ENCODE data around the gene NPR2. TPM values are rescaled to one million over a fixed set of nuclear protein-coding genes. Genes with fewer than 3 reads are reported as not detected.

NPR2 gene
- total and polyA plus RNA-seq, 2 of the 13 experiments (the other 11 are each of a cell fraction or from before 2014, with no cell fraction given): 7.4 to 9.4 TPM

GRCh38 chr9:35756275-35757225 lies 34.8 kb upstream of the NPR2 start (continued):
- no peak for TF ChIP-seq SSRP1 (CRISPR knock-in tag; IDR thresholded peaks at IDR 0.05)
- no peak for TF ChIP-seq ZNF496 (CRISPR knock-in tag; IDR thresholded peaks at IDR 0.05; ENCODE audit: insufficient replicate concordance)
- peak; percentile 20; the same call in 1 of the 2 replicates for TF ChIP-seq GMEB1 (CRISPR knock-in tag; IDR thresholded peaks at IDR 0.05; ENCODE audit: borderline replicate concordance)
- TF ChIP-seq POLR2A (IDR thresholded peaks at IDR 0.05; ENCODE audit: insufficient read depth in 1 of 2, low read depth in 2 of 2, low read length in 2 of 2): peak in 1 of 2 experiments; percentile 56; a peak in 3 of 4 replicates
- no peak for TF ChIP-seq DMTF1 (CRISPR knock-in tag; IDR thresholded peaks at IDR 0.05)
- peak; percentile 63; the same call in 1 of the 2 replicates for TF ChIP-seq ZNF563 (CRISPR knock-in tag; IDR thresholded peaks at IDR 0.05)
- 0 out of 2 replicates have a peak, but pooled peaks have one; percentile 32 for TF ChIP-seq FOXJ3 (CRISPR knock-in tag; IDR thresholded peaks at IDR 0.05; ENCODE audit: borderline replicate concordance)
- no peak for TF ChIP-seq NR3C1 (CRISPR knock-in tag; IDR thresholded peaks at IDR 0.05)
- TF ChIP-seq ZNF652 (CRISPR knock-in tag; IDR thresholded peaks at IDR 0.05; ENCODE audit: borderline replicate concordance, low read depth): no peak
- no peak for TF ChIP-seq HOMEZ (CRISPR knock-in tag; IDR thresholded peaks at IDR 0.05; ENCODE audit: low read depth)
- no peak for TF ChIP-seq FOSL1 (CRISPR knock-in tag; IDR thresholded peaks at IDR 0.05; ENCODE audit: borderline replicate concordance)
- no peak for TF ChIP-seq ATF2 (CRISPR knock-in tag; IDR thresholded peaks at IDR 0.05)
